Measurements from ENCODE around the gene PTCD3. TPM values are rescaled to one million over a fixed set of nuclear protein-coding genes. Genes with fewer than 3 reads are reported as not detected.
A peak's percentile ranks its signal among the peaks of the same experiment; 100 is the strongest.

Gene PTCD3
- total RNA-seq, 2 donors from 2014 or later = 34.3 to 85.6 TPM

- intact Hi-C loops (cut with DNase I) = no loop called here
- Histone ChIP-seq H3K9me3 (no peaks in the 10 kb centered on the region), H3K36me3 (replicated peaks in 1 of 2; ENCODE audit: insufficient read depth in 1 of 2, low read depth in 2 of 2) (peaks cover 7 to 21% of the 10 kb centered on the region in 2 donors), H3K4me3 (no peak overlapping the region), H3K27ac (no peak overlapping the region), H3K4me1 (peaks cover 25% of the 10 kb centered on the region), H3K27me3 (no peaks in the 10 kb centered on the region)
- TF ChIP-seq, protein P1, sequence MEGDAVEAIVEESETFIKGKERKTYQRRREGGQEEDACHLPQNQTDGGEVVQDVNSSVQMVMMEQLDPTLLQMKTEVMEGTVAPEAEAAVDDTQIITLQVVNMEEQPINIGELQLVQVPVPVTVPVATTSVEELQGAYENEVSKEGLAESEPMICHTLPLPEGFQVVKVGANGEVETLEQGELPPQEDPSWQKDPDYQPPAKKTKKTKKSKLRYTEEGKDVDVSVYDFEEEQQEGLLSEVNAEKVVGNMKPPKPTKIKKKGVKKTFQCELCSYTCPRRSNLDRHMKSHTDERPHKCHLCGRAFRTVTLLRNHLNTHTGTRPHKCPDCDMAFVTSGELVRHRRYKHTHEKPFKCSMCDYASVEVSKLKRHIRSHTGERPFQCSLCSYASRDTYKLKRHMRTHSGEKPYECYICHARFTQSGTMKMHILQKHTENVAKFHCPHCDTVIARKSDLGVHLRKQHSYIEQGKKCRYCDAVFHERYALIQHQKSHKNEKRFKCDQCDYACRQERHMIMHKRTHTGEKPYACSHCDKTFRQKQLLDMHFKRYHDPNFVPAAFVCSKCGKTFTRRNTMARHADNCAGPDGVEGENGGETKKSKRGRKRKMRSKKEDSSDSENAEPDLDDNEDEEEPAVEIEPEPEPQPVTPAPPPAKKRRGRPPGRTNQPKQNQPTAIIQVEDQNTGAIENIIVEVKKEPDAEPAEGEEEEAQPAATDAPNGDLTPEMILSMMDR (IDR thresholded peaks at IDR 0.05) = no peak
- no peak for TF ChIP-seq POLR2A (IDR thresholded peaks at IDR 0.05)
- 69 to 72% methylated on average over 8 of the region's 8 CpGs for WGBS, 2 donors
- no peak for DNase-seq
- ATAC-seq = no peak
Observed at GRCh38 chr2:86069091-86069685, 36.8 kb upstream of the PTCD3 start.

- TF ChIP-seq, protein P1 (IDR thresholded peaks at IDR 0.05) = no peak
- no peak for TF ChIP-seq POLR2A (IDR thresholded peaks at IDR 0.05)
- H3K9me3 ChIP-seq = no peaks in the 10 kb centered on the region
- DNase-seq (no peak), ATAC-seq (no peak)
- 92% methylated on average over 12 to 16 of the region's 16 CpGs for WGBS, 2 donors
- peaks cover 25% of the 10 kb centered on the region for H3K4me1 ChIP-seq
- H3K27ac ChIP-seq = no peak overlapping the region
- no peaks in the 10 kb centered on the region for H3K27me3 ChIP-seq
- H3K4me3 ChIP-seq = no peak overlapping the region
- intact Hi-C loops (cut with DNase I) = loop anchor here (10.0 kb wide), 1 partner anchor 185 kb away; the partner anchor contains the start of gene ST3GAL5
- peaks cover 7 to 20% of the 10 kb centered on the region in 2 donors for H3K36me3 ChIP-seq (replicated peaks in 1 of 2; ENCODE audit: insufficient read depth in 1 of 2, low read depth in 2 of 2)
Observed at GRCh38 chr2:86069783-86070339, 36.2 kb upstream of the PTCD3 start.

- H3K4me1 ChIP-seq = peaks cover 25% of the 10 kb centered on the region
- DNase-seq (no peak), ATAC-seq (no peak)
- intact Hi-C loops (cut with DNase I) = loop anchor here (10.0 kb wide), 1 partner anchor 186 kb away; the partner anchor contains the start of gene ST3GAL5
- TF ChIP-seq, protein P1 (IDR thresholded peaks at IDR 0.05) = no peak
- TF ChIP-seq POLR2A (IDR thresholded peaks at IDR 0.05) = no peak
- no peak overlapping the region for H3K27ac ChIP-seq
- H3K27me3 ChIP-seq = no peaks in the 10 kb centered on the region
- H3K9me3 ChIP-seq = no peaks in the 10 kb centered on the region
- no peak overlapping the region for H3K4me3 ChIP-seq
- WGBS, 2 donors = 79 to 85% methylated on average over 2 of the region's 2 CpGs
- H3K36me3 ChIP-seq (replicated peaks in 1 of 2; ENCODE audit: insufficient read depth in 1 of 2, low read depth in 2 of 2) = peaks cover 7 to 16% of the 10 kb centered on the region in 2 donors
Observed at GRCh38 chr2:86070868-86071267, 35.2 kb upstream of the PTCD3 start.

- Histone ChIP-seq H3K27ac (peak overlapping the region; percentile 49 to 72 (median 64)), H3K9me3 (no peaks in the 10 kb centered on the region), H3K27me3 (no peaks in the 10 kb centered on the region), H3K36me3 (replicated peaks in 1 of 2; ENCODE audit: insufficient read depth in 1 of 2, low read depth in 2 of 2) (peaks cover 7 to 22% of the 10 kb centered on the region in 2 donors), H3K4me3 (no peak overlapping the region), H3K4me1 (peaks cover 25% of the 10 kb centered on the region)
- 14 to 17% methylated on average over 9 of the region's 9 CpGs for WGBS, 2 donors
- intact Hi-C loops (cut with DNase I) = loop anchor here (10.0 kb wide), 1 partner anchor 188 kb away; the partner anchor contains the start of gene ST3GAL5
- DNase-seq (peak; percentile 88 to 94 (median 91)), ATAC-seq (peak; percentile 97)
- TF ChIP-seq POLR2A (IDR thresholded peaks at IDR 0.05) = peak in 1 of 3 donors; percentile 12
- TF ChIP-seq, protein P1 (IDR thresholded peaks at IDR 0.05) = no peak
Observed at GRCh38 chr2:86072271-86072858, 33.7 kb upstream of the PTCD3 start.
